Activated naive CD8-positive, alpha-beta T cell treated with anti-CD3 and anti-CD28 coated beads, Interleukin-2, amount 50 U/mL, for 24 hours (primary cell): ENCODE measurements around the gene RPL37A.

ENCODE experiments used
- ATAC-seq: fragments of 150-1000 bp; cut with Tn5 transposase; one replicate; pipeline ENCODE4 v1.10.0; 2021
- DNase-seq: peaks from one replicate; pipeline ENCODE4 v3.0.0; 2021
- H3K27ac Mint-ChIP-seq: one replicate; pipeline ENCODE4 v1.8.0; 2021; ENCODE audit warnings: mild to moderate bottlenecking, mixed read lengths
- H3K27me3 Mint-ChIP-seq: one replicate; pipeline ENCODE4 v1.8.0; 2021; ENCODE audit warnings: mixed read lengths
- H3K36me3 Mint-ChIP-seq: one replicate; pipeline ENCODE4 v1.8.0; 2021; ENCODE audit warnings: low read depth, mixed read lengths
- H3K4me1 Mint-ChIP-seq: one replicate; pipeline ENCODE4 v1.8.0; 2021; ENCODE audit warnings: mixed read lengths
- H3K4me3 Mint-ChIP-seq: one replicate; pipeline ENCODE4 v1.8.0; 2021; ENCODE audit warnings: mild to moderate bottlenecking, moderate library complexity, mixed read lengths
- H3K9me3 Mint-ChIP-seq: one replicate; pipeline ENCODE4 v1.8.0; 2021; ENCODE audit warnings: mixed read lengths

RPL37A gene

GRCh38 chr2:216539791-216540241 lies 41.2 kb downstream of the RPL37A start:
- ATAC-seq (no peak), DNase-seq (no peak)
- Mint-ChIP-seq H3K36me3 (no peaks in the 10 kb centered on the region), H3K4me3 (no peak overlapping the region), H3K27ac (no peak overlapping the region), H3K4me1 (peaks cover 2% of the 10 kb centered on the region), H3K27me3 (peaks cover 4% of the 10 kb centered on the region), H3K9me3 (no peaks in the 10 kb centered on the region)

GRCh38 chr2:216540920-216541319 lies 42.3 kb downstream of the RPL37A start:
- DNase-seq (no peak), ATAC-seq (no peak)
- Mint-ChIP-seq H3K27ac (no peak overlapping the region), H3K4me1 (no peaks in the 10 kb centered on the region), H3K36me3 (no peaks in the 10 kb centered on the region), H3K4me3 (no peak overlapping the region), H3K27me3 (peaks cover 8% of the 10 kb centered on the region), H3K9me3 (no peaks in the 10 kb centered on the region)

- Mint-ChIP-seq H3K27ac (no peak overlapping the region), H3K9me3 (no peaks in the 10 kb centered on the region), H3K4me1 (no peaks in the 10 kb centered on the region), H3K27me3 (peaks cover 8% of the 10 kb centered on the region), H3K36me3 (no peaks in the 10 kb centered on the region), H3K4me3 (no peak overlapping the region)
- no peak for ATAC-seq
- DNase-seq = no peak
Observed at GRCh38 chr2:216541505-216541904, 42.9 kb downstream of the RPL37A start.

GRCh38 chr2:216545359-216545758 lies 46.7 kb downstream of the RPL37A start:
- DNase-seq = no peak
- Mint-ChIP-seq H3K4me3 (no peak overlapping the region), H3K4me1 (no peaks in the 10 kb centered on the region), H3K27ac (no peak overlapping the region), H3K9me3 (no peaks in the 10 kb centered on the region), H3K27me3 (peaks cover 11% of the 10 kb centered on the region), H3K36me3 (no peaks in the 10 kb centered on the region)
- ATAC-seq = no peak

- no peak for ATAC-seq
Observed at GRCh38 chr2:216546241-216546640, 47.6 kb downstream of the RPL37A start.

GRCh38 chr2:216546641-216547403 lies 48.2 kb downstream of the RPL37A start:
- Mint-ChIP-seq H3K36me3 (no peaks in the 10 kb centered on the region), H3K9me3 (no peaks in the 10 kb centered on the region), H3K27ac (no peak overlapping the region), H3K27me3 (peaks cover 11% of the 10 kb centered on the region), H3K4me3 (no peak overlapping the region), H3K4me1 (no peaks in the 10 kb centered on the region)
- no peak for ATAC-seq
- DNase-seq = no peak

More at GRCh38 chr2:216546241-216546640, 47.6 kb downstream of the RPL37A start:
- Mint-ChIP-seq H3K9me3 (no peaks in the 10 kb centered on the region), H3K4me3 (no peak overlapping the region), H3K36me3 (no peaks in the 10 kb centered on the region), H3K4me1 (no peaks in the 10 kb centered on the region), H3K27me3 (peaks cover 11% of the 10 kb centered on the region), H3K27ac (no peak overlapping the region)
- DNase-seq = no peak

- no peak overlapping the region for H3K27ac Mint-ChIP-seq
- no peak for ATAC-seq
- no peak for DNase-seq
- peaks cover 11% of the 10 kb centered on the region for H3K27me3 Mint-ChIP-seq
- H3K9me3 Mint-ChIP-seq = no peaks in the 10 kb centered on the region
- no peaks in the 10 kb centered on the region for H3K36me3 Mint-ChIP-seq
- H3K4me1 Mint-ChIP-seq = no peaks in the 10 kb centered on the region
- H3K4me3 Mint-ChIP-seq = no peak overlapping the region
Observed at GRCh38 chr2:216548901-216549331, 50.3 kb downstream of the RPL37A start.

- no peak for DNase-seq
- Mint-ChIP-seq H3K36me3 (no peaks in the 10 kb centered on the region), H3K9me3 (no peaks in the 10 kb centered on the region), H3K4me1 (peaks cover 1% of the 10 kb centered on the region), H3K27me3 (peaks cover 9% of the 10 kb centered on the region), H3K27ac (no peak overlapping the region), H3K4me3 (no peak overlapping the region)
- ATAC-seq = no peak
Observed at GRCh38 chr2:216549926-216550690, 51.5 kb downstream of the RPL37A start.

GRCh38 chr2:216551234-216552068 lies 52.8 kb downstream of the RPL37A start:
- no peak overlapping the region for H3K27ac Mint-ChIP-seq
- peaks cover 3% of the 10 kb centered on the region for H3K27me3 Mint-ChIP-seq
- DNase-seq (no peak), ATAC-seq (no peak)
- H3K36me3 Mint-ChIP-seq = no peaks in the 10 kb centered on the region
- H3K9me3 Mint-ChIP-seq = no peaks in the 10 kb centered on the region
- no peak overlapping the region for H3K4me3 Mint-ChIP-seq
- peaks cover 2% of the 10 kb centered on the region for H3K4me1 Mint-ChIP-seq

- H3K9me3 Mint-ChIP-seq = no peaks in the 10 kb centered on the region
- no peak overlapping the region for H3K27ac Mint-ChIP-seq
- no peaks in the 10 kb centered on the region for H3K36me3 Mint-ChIP-seq
- ATAC-seq (no peak), DNase-seq (no peak)
- H3K4me3 Mint-ChIP-seq = no peak overlapping the region
- H3K27me3 Mint-ChIP-seq = peaks cover 3% of the 10 kb centered on the region
- H3K4me1 Mint-ChIP-seq = peaks cover 2% of the 10 kb centered on the region
Observed at GRCh38 chr2:216553093-216553478, 54.4 kb downstream of the RPL37A start.
